GM21717 (cell line): Measurements from ENCODE around the gene TSPAN9.

Source experiments
- ATAC-seq: cut with Tn5 transposase; IDR thresholded peaks from one replicate; pipeline ENCODE4 v1.9.1; 2021; ENCODE audit warnings: mild to moderate bottlenecking, moderate library complexity; ENCODE audit not compliant: unreplicated experiment

Gene TSPAN9

GRCh38 chr12:3076730-3077571 lies at the start of gene TSPAN9:
Gene TSPAN9, plus strand, starts transcription at chr12:3077379. Its CDS starts 123,815 bp downstream, at chr12:3201194.
- ATAC-seq: peak; percentile 69

GRCh38 chr12:3028108-3028507 lies 49.1 kb upstream of the TSPAN9 start:
- no peak for ATAC-seq

- no peak for ATAC-seq
Measured at GRCh38 chr12:3030821-3031429, 46.3 kb upstream of the TSPAN9 start.

GRCh38 chr12:3032161-3032560 lies 45.0 kb upstream of the TSPAN9 start:
- ATAC-seq: no peak

- no peak for ATAC-seq
Measured at GRCh38 chr12:3032770-3033538, 44.2 kb upstream of the TSPAN9 start.

- no peak for ATAC-seq
Measured at GRCh38 chr12:3033539-3033867, 43.7 kb upstream of the TSPAN9 start.

- ATAC-seq: no peak
Measured at GRCh38 chr12:3034067-3034750, 43.0 kb upstream of the TSPAN9 start.

GRCh38 chr12:3035171-3035570 lies 42.0 kb upstream of the TSPAN9 start:
- no peak for ATAC-seq

GRCh38 chr12:3035815-3036702 lies 41.1 kb upstream of the TSPAN9 start:
- ATAC-seq: no peak

- ATAC-seq: no peak
Measured at GRCh38 chr12:3036901-3037600, 40.1 kb upstream of the TSPAN9 start.

- ATAC-seq: no peak
Measured at GRCh38 chr12:3038166-3038565, 39.0 kb upstream of the TSPAN9 start.

GRCh38 chr12:3038926-3039510 lies 38.2 kb upstream of the TSPAN9 start:
- ATAC-seq: no peak

- no peak for ATAC-seq
Measured at GRCh38 chr12:3040026-3040656, 37.0 kb upstream of the TSPAN9 start.

GRCh38 chr12:3040663-3041544 lies 36.3 kb upstream of the TSPAN9 start:
- ATAC-seq: no peak

GRCh38 chr12:3041558-3042164 lies 35.5 kb upstream of the TSPAN9 start:
- peak; percentile 50 for ATAC-seq

GRCh38 chr12:3042394-3042793 lies 34.8 kb upstream of the TSPAN9 start:
- ATAC-seq: no peak

GRCh38 chr12:3042826-3043225 lies 34.4 kb upstream of the TSPAN9 start:
- no peak for ATAC-seq
